Subcutaneous adipose tissue (tissue), 4 donors: Measurements from ENCODE around the gene ERVH48-1. TPM values are rescaled to one million over a fixed set of nuclear protein-coding genes. Genes with fewer than 3 reads are reported as not detected.

ENCODE experiments used
- CTCF ChIP-seq: fragments of 450-650 bp; IDR thresholded peaks from one replicate; pipeline ENCODE4 v1.5.1; 2016; ENCODE audit warnings: low read depth, mild to moderate bottlenecking, control low read depth, antibody characterized with exemption, moderate library complexity
- total RNA-seq, 4 donors: library from RNA; depleted of rRNA; stranded (reverse); fragments of >200 nt; gene quantifications; one replicate each; pipeline ENCODE4 v1.1.0, GENCODE V29; 2016

The ERVH48-1 gene
- total RNA-seq, 4 donors from 2014 or later = not detected

GRCh38 chr21:42923553-42924432 is 1.6 kb downstream of the ERVH48-1 start:
- no peak for TF ChIP-seq CTCF

GRCh38 chr21:42922918-42923317 is 2.5 kb downstream of the ERVH48-1 start:
- TF ChIP-seq CTCF = no peak

- no peak for TF ChIP-seq CTCF
Observed at GRCh38 chr21:42921927-42922326, 3.5 kb downstream of the ERVH48-1 start.

GRCh38 chr21:42918291-42918690 is 7.1 kb downstream of the ERVH48-1 start:
- TF ChIP-seq CTCF = no peak

DNA sequence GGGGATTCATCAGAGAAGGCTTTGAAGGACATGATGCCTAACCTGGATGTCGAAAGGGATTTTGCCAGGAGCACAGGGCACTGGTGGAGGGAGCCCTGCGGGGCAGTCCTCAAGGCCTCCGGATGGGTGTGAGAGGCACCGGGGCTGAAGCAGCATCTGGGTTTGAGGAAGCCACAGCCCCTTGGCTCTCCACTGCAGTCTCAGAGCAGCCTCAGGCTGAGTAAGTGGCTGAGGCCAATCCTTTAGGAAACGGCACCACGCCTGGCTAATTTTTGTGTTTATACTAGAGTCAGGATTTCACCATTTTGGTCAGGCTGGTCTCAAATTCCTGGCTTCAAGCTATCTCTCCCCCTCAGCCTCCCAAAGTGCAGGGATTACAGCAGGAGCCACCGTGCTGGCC is 12.0 kb downstream of the ERVH48-1 start:
- no peak for TF ChIP-seq CTCF

DNA sequence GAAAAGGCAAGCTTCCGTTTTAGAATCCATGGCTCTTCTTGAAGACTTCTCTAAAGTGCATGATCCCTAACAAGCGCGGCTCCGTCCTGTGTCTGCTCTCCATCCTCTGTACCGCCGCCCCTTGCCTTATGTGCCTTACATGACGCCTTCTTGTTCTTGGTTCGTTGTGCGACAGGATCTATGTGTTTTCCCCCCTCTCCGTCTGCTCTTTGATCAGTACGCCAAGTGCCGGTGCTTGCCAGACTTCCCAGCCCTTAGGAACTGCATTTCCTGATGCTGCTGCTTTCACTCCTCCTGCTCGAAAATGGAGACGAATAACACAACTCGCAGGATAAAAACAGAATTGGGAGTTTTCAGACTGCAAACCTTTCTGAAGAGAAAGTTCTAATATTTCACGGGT is 19.2 kb downstream of the ERVH48-1 start:
- no peak for TF ChIP-seq CTCF

- no peak for TF ChIP-seq CTCF
Observed at GRCh38 chr21:42905195-42905594, 20.2 kb downstream of the ERVH48-1 start.
